Stimulated activated naive CD8-positive, alpha-beta T cell treated with anti-CD3 and anti-CD28 coated beads, Interleukin-15, Interleukin-2, amounts not matched to agents 100 ng/mL and 50 ng/mL, for 24 hours (primary cell): ENCODE measurements around the gene AGAP3.

ENCODE experiments used
- H3K27ac Mint-ChIP-seq: one replicate; pipeline ENCODE4 v1.8.0; 2021; ENCODE audit warnings: mild to moderate bottlenecking, mixed read lengths
- H3K27me3 Mint-ChIP-seq: one replicate; pipeline ENCODE4 v1.8.0; 2021; ENCODE audit warnings: mixed read lengths
- H3K36me3 Mint-ChIP-seq: one replicate; pipeline ENCODE4 v1.8.0; 2021; ENCODE audit warnings: low read depth, mixed read lengths
- H3K4me1 Mint-ChIP-seq: one replicate; pipeline ENCODE4 v1.8.0; 2021; ENCODE audit warnings: low read depth, mixed read lengths
- H3K4me3 Mint-ChIP-seq: one replicate; pipeline ENCODE4 v1.8.0; 2021; ENCODE audit warnings: mild to moderate bottlenecking, mixed read lengths
- H3K9me3 Mint-ChIP-seq: one replicate; pipeline ENCODE4 v1.8.0; 2021; ENCODE audit warnings: mixed read lengths

Gene AGAP3

DNA sequence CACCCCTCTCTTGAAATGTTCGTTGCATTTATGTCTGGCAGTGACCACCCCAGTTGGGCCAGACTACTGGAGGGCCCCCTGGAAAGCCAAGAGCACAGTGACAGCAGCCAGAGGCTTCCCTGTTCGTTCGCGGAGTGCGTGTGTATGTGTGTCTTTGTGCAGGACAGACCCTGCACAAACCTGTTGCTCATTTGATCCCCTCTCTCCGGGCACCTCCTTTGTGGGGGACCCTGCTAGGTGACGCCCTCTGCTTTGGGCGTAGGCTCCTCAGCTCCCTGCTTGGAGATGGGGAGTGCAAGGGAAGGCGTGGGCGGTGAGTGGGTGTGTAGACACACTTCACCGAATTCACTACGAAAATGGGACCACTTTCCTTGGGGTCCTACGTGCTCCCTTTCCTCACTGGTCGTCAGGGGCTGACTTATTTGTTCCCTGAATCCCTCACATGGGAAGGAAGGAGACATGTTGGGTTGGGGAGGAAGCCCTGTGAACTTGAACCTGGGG lies 38.7 kb downstream of the AGAP3 start:
- Mint-ChIP-seq H3K27ac (no peak overlapping the region), H3K27me3 (no peaks in the 10 kb centered on the region), H3K36me3 (peaks cover 10% of the 10 kb centered on the region), H3K4me1 (peaks cover 4% of the 10 kb centered on the region), H3K9me3 (no peaks in the 10 kb centered on the region), H3K4me3 (no peak overlapping the region)

DNA sequence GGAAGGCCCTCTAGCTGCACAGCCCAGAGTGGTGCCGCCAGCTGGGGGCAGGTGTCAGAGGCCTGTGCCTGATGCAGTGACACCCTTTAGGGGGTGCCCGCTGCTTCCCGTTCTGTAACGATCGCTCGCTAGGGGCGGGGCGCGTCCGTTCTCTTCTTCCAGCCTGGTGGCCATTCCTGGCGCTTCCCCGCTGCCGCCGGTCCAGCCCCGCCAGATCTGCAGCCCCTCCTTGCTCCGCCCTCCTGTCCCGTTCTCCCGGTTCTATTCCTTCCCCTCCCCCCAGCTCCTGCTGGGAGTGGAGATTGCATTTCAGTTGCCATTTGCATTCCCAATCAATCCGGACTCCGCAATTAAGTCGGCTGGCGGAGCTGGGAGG lies 39.2 kb downstream of the AGAP3 start:
- Mint-ChIP-seq H3K36me3 (peaks cover 10% of the 10 kb centered on the region), H3K4me1 (peaks cover 4% of the 10 kb centered on the region), H3K4me3 (no peak overlapping the region), H3K27ac (no peak overlapping the region), H3K9me3 (no peaks in the 10 kb centered on the region), H3K27me3 (no peaks in the 10 kb centered on the region)

DNA sequence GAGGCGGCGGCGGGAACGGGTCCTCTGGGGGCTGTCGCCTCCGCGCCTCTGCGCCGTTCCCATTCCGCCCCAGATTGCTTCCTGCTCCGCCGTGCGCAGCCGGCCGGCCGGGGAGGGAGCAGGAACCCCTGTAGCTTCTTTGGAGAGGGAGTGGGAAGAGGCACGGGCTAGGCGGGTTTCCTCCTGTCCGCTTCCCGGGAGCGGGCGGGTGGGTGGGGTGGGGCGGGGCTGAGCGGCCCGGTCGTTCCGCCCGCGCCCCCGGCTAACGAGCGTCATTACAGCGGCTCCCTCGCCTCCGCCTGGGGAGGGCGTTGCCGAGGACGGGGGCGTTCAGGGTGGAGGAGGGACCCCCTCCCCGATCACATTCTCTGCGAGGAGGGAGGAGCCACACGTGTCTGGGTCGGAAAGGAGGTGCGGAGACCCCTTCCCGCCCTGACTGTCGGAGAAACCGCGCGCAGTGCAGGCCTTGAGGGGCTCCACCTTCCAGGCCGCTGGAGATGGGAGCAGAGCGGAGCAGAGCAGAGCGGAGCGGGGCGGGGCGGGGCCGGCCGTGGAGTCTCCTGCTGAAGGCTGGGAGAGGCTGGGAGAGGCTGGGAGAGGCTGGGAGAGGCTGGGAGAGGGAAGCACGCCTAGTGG lies 39.7 kb downstream of the AGAP3 start:
- Mint-ChIP-seq H3K9me3 (no peaks in the 10 kb centered on the region), H3K4me1 (peaks cover 4% of the 10 kb centered on the region), H3K27ac (no peak overlapping the region), H3K4me3 (no peak overlapping the region), H3K27me3 (no peaks in the 10 kb centered on the region), H3K36me3 (peaks cover 10% of the 10 kb centered on the region)

DNA sequence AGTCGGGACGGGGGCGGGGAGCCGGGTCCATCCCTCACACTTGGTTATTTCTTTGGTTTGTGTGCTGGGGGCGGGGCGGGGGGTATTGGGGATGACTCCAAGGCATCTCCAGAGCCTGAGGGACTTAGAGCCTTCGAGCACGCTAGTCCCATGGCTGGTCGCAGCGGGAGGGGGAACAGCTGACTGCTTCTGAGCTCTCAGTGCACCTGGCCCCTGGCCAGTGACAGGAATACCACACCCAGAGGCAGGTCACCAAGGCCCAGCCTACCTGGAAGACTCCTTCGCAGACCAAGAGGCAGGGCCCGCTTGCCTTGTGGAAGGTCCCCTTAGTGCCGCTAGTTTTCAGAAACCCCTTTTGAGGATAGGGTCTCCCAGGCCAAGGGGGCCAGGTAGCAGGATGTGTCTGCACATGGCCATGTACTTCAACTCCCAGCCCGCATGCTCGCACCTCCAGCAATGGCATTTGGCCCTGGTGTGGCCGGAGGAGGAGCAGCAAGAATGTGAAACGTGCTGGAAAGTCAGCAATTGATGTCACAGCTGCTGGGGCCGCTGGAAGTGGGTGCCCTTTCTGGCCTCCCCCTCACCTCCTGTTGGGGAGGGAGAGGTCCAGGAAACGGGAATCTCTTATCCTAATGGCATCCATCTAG lies 40.3 kb downstream of the AGAP3 start:
- Mint-ChIP-seq H3K27ac (no peak overlapping the region), H3K9me3 (no peaks in the 10 kb centered on the region), H3K36me3 (peaks cover 8% of the 10 kb centered on the region), H3K27me3 (no peaks in the 10 kb centered on the region), H3K4me1 (peaks cover 4% of the 10 kb centered on the region), H3K4me3 (no peak overlapping the region)

DNA sequence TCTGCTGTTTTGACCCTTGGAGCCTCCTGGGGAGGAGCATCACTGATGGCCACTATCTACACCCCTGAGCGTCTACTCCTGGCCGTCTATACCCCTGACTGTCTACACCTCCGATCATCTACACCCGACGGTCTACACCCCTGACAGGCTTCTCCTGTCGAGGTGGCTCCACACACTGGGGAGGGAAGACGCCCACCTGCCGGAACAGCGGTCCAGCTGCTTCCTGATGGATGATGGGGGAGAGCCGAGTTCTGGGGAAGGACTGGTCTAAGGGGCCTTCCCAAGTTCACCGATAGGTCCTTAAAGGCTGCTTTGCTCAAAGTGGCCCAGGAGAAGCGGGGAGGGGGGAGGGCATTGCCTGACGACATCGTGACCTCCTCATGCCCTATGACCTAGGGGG lies 41.9 kb downstream of the AGAP3 start:
- Mint-ChIP-seq H3K4me1 (peaks cover 4% of the 10 kb centered on the region), H3K4me3 (no peak overlapping the region), H3K9me3 (no peaks in the 10 kb centered on the region), H3K27me3 (no peaks in the 10 kb centered on the region), H3K36me3 (peaks cover 6% of the 10 kb centered on the region), H3K27ac (no peak overlapping the region)

DNA sequence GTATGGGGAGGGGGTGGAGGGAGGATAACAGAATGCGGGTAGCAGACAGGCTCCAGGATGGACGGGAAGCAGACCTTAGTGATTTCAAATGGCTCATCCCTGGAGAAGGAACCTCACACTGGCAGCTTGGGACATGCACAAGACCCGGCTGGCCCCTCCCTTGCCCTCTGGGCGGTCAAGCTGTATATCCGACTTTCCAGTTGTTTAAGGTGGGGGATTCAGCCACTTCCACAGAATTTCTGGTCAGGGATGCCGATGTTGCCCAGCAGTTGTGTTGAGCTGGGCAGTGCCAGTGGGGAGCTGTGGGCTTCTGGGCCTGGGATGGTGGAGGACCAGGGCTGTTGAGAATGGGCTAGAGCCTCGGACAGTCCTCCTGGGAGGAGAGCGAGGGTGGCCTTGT lies 42.4 kb downstream of the AGAP3 start:
- no peak overlapping the region for H3K27ac Mint-ChIP-seq
- H3K4me1 Mint-ChIP-seq = peaks cover 4% of the 10 kb centered on the region
- H3K36me3 Mint-ChIP-seq = peaks cover 7% of the 10 kb centered on the region
- H3K27me3 Mint-ChIP-seq = no peaks in the 10 kb centered on the region
- no peak overlapping the region for H3K4me3 Mint-ChIP-seq
- H3K9me3 Mint-ChIP-seq = no peaks in the 10 kb centered on the region

DNA sequence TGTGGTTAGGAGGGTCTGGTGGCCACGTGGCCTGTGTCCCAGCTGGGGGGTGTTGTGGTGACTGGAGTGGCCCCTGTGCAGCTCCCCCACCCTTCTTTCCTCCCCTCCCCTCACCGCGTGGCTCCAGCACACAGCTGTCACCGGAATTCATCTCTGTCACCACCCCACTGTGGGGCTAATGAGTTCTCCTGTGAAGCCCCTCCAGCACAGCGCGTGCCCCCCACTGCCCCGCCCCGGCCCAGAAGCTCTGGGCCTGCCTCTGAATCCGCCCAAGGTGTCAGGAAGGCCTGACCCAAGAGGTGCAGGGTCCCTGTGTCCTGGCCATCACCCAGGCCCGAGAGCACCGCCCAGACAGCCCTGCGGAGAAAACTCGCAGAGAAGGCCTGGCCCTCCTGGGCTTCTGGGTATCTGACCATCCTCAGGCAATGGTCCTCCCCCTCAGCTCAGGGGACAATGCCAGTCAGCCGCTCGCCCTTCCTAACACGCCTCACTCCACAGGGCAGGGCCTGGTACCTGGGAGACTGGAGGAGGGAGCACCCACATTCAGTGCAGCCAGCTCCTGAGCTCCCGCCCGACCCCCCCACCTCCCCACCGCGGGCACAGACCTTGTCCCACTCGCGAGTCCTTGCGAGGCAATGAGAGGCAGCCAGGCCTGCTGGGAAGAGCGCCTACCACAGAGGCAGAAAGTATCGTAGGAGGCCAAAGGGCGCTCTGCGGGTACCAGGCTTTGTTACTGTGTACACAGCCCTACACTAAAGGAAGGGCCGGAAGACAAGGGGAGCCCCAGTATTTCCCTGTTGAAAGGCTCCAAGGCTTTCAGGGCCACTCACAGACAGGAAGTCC lies 43.1 kb downstream of the AGAP3 start:
- H3K4me1 Mint-ChIP-seq = no peaks in the 10 kb centered on the region
- H3K4me3 Mint-ChIP-seq = no peak overlapping the region
- H3K27me3 Mint-ChIP-seq = no peaks in the 10 kb centered on the region
- H3K27ac Mint-ChIP-seq = no peak overlapping the region
- no peaks in the 10 kb centered on the region for H3K9me3 Mint-ChIP-seq
- H3K36me3 Mint-ChIP-seq = peaks cover 7% of the 10 kb centered on the region

DNA sequence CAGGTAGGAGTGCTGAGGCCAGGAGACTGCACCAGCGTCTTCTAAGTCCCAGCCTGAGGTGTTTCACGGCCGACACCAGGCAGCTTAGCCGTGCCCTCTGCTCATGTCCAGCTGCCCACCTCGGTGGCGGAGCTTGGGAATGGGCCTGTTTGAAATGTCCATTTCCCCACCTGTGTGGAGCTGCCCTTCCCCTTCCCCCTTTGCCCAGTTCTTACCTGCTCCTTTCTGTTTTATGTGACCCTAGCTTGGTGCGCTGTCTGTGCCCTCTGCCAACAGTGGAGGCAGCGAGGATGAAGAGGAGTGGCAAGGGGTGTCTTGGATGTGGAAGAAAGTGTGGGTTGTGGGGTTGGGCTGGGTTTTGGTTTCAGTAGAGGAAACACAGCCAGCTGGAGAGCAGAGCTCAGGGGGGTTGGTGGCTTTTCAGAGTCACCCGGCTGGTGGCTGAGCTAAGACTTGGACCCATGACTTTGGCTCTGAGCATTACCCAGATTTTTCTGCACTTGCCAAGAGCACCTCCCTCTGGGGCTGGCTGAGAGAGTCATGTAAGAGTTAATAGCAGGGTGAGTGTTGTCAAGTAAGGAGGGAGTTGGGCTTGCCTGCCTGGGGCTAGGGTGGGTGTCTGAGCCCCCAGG lies 43.8 kb downstream of the AGAP3 start:
- no peaks in the 10 kb centered on the region for H3K9me3 Mint-ChIP-seq
- no peak overlapping the region for H3K4me3 Mint-ChIP-seq
- H3K27me3 Mint-ChIP-seq = no peaks in the 10 kb centered on the region

DNA sequence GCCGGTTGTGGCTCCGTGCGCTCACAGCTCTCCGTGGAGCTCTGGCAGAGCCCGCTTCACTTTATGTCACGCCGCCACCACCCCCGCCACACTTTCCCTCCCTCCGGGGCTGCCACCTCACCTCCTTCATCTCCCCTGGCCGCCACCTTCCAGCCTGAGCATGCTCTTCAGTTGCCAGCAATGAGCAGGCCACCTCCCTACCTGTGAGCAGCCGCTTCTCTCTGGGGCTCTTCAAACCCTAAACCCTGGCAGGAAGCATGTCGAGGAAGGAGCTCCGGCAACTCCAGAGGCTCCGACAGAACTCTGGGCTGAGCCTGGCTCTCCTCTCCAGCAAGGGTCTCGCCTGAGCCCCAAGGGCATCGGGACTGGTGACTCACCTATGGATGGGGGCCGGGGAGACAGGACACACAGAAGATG lies 44.5 kb downstream of the AGAP3 start:
- Mint-ChIP-seq H3K36me3 (peaks cover 7% of the 10 kb centered on the region), H3K27ac (no peak overlapping the region), H3K4me3 (no peak overlapping the region), H3K27me3 (no peaks in the 10 kb centered on the region), H3K9me3 (no peaks in the 10 kb centered on the region), H3K4me1 (no peaks in the 10 kb centered on the region)

More for the DNA sequence above, 43.8 kb downstream of the AGAP3 start:
- peaks cover 7% of the 10 kb centered on the region for H3K36me3 Mint-ChIP-seq
- H3K4me1 Mint-ChIP-seq = no peaks in the 10 kb centered on the region
- H3K27ac Mint-ChIP-seq = no peak overlapping the region

DNA sequence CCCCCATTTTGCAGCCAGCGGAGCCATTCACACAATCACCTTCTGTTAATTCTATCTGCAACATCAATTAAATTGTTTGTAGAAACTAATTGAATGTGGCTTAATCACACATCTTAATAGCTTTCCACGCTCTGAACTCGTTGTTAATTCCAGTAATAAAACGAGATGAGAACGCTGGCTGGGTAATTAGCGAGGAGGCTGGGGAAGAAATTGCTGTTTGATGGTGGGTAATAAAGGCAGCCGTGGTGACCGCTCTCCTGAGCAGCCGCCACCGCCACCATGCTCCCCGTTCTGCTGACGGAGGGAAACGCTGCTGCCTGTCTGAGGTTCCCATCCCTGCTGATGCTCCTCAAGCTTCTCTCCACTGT lies 44.9 kb downstream of the AGAP3 start:
- Mint-ChIP-seq H3K27ac (no peak overlapping the region), H3K27me3 (no peaks in the 10 kb centered on the region), H3K9me3 (no peaks in the 10 kb centered on the region), H3K4me3 (no peak overlapping the region), H3K36me3 (peaks cover 7% of the 10 kb centered on the region), H3K4me1 (no peaks in the 10 kb centered on the region)

DNA sequence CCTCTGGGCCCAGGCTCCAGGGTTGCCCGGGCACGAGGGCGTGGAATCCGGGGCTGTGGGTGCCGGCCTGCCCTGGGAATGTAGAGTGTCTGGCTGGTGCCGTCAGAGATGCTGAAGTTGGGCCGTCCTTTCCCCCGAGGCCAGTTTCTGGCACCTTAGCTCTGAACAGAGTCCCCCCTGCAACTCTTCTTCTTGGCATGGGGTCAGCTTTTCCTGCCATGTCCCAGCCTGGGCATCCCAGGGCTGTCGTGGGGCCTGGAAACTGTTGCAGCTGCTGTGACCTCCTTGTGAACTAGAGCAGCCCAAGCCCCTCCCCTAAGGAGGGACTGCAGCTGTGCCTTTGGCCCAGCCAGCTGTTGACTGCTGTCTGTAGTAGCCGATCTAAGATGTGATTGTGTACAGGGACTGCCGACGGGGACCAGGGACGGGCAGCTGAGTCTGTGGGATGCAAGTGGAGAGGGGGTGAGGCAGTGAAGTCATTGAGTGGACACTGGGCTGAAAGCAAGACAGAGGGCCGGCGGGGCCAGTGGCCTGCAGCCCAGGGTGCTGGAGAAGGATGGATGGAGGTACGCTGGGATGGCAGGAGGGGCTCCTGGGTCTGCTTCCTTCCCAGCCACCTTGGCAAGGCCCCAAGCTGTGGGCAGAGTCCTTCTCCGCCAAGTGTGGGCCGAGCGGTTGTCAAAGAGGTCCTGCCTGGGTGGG lies 45.5 kb downstream of the AGAP3 start:
- Mint-ChIP-seq H3K36me3 (peaks cover 7% of the 10 kb centered on the region), H3K27ac (no peak overlapping the region), H3K4me1 (no peaks in the 10 kb centered on the region)

DNA sequence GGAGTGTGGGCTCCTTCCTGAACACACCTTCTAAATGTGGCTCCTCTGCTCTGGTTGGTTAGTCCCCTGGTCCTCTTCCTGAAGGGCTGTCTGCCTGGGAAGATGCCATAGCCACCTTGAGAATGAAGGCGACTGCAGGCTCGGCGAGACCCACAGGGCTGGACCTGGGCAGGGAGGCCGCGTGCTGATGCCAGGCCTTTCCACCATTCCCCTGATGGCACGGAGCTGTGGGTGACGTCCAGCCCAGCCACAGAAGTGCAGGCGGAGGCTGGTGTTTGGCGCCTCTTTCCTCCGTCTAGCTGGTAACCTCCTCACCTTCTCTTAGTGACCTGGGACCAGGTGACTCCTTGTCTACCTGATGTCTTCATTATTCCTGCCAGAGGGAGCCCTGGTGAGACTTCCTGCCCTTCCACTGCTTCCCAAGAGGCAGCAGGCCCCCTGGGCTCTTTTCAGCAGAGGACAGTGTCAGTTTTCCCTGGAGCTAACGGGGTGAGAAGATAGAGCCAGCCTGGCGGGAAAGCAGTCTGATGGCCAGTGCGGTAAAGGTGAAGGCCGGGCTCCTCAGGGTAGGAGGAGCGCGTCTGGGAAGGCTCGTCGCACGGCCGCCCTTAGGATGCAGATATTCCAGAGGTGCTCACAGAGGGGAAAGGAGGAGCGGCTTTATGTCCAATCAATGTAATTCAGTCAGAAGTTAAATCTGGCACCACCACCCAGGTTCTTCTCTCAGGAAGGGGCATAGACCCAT lies 46.4 kb downstream of the AGAP3 start:
- no peaks in the 10 kb centered on the region for H3K4me1 Mint-ChIP-seq
- H3K36me3 Mint-ChIP-seq = peaks cover 7% of the 10 kb centered on the region
- H3K27me3 Mint-ChIP-seq = no peaks in the 10 kb centered on the region
- no peak overlapping the region for H3K4me3 Mint-ChIP-seq
- no peaks in the 10 kb centered on the region for H3K9me3 Mint-ChIP-seq
- H3K27ac Mint-ChIP-seq = no peak overlapping the region

More for the DNA sequence above, 45.5 kb downstream of the AGAP3 start:
- no peak overlapping the region for H3K4me3 Mint-ChIP-seq
- no peaks in the 10 kb centered on the region for H3K27me3 Mint-ChIP-seq
- no peaks in the 10 kb centered on the region for H3K9me3 Mint-ChIP-seq

DNA sequence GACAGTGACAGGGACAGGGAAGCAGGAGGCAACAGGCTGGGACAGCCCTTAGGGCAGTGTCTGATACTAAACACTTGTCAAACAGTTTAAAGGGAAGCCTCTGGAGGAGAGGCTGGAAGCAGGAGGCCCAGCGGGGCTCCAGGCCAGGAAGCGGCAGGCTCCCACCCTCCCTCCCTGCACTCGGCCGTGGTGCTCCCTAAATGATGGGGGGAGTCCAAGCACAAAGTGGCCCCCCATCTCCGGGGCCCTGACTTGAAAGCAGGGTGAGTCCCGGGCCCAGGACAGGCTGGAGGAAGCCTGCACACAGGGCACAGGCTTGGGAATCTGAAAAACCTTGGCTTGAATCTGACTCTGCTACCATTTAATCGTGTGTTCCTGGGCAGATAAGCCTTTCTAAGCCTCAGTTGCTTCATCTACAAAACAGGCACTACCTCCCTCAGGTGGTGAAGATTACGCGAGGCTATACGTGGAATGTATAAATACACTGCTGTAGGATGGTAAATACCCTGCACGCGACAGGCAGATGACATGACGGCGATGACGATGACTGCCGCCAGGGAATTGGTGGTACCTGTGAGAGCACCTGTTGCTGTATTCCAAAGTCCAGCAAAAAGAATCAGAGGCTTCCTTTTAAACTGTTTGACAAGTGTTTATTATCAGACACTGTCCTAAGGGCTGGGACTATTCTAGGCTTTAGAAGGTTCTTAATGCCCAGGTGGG lies 47.2 kb downstream of the AGAP3 start:
- peaks cover 7% of the 10 kb centered on the region for H3K36me3 Mint-ChIP-seq
- H3K27ac Mint-ChIP-seq = no peak overlapping the region
- no peak overlapping the region for H3K4me3 Mint-ChIP-seq
- H3K9me3 Mint-ChIP-seq = no peaks in the 10 kb centered on the region
- no peaks in the 10 kb centered on the region for H3K4me1 Mint-ChIP-seq
- no peaks in the 10 kb centered on the region for H3K27me3 Mint-ChIP-seq
